UCSD-AML1 (cell line): ENCODE results near the gene LYSMD2.
"Not testable (repeated sequence)": the region's sequence is repeated elsewhere in the genome, so short reads cannot be mapped to it uniquely, and the experiment has no call there.

ENCODE experiments used
- DNase-seq: peaks from one replicate; lab custom pipeline; 2025; ENCODE audit not compliant: unreplicated experiment; lab: John Stamatoyannopoulos, UW

Gene LYSMD2

GRCh38 chr15:51737522-51738305, at the start of gene LYSMD2:
TSS of gene LYSMD2 (minus strand) at chr15:51737655. CDS start at chr15:51737622, 33 bp downstream.
- peak; percentile 76 for DNase-seq

- DNase-seq = not testable (repeated sequence)
Measured at GRCh38 chr15:51787130-51787529, 49.7 kb upstream of the LYSMD2 start.

GRCh38 chr15:51783967-51784366, 46.5 kb upstream of the LYSMD2 start:
- DNase-seq = no peak

- DNase-seq = no peak
Measured at GRCh38 chr15:51782357-51782896, 45.0 kb upstream of the LYSMD2 start.

GRCh38 chr15:51781506-51781905, 44.1 kb upstream of the LYSMD2 start:
- no peak for DNase-seq

- DNase-seq = no peak
Measured at GRCh38 chr15:51780636-51781035, 43.2 kb upstream of the LYSMD2 start.

- peak; percentile 29 for DNase-seq
Measured at GRCh38 chr15:51776952-51777569, 39.6 kb upstream of the LYSMD2 start.

GRCh38 chr15:51775967-51776816, 38.7 kb upstream of the LYSMD2 start:
- peak; percentile 28 for DNase-seq

- no peak for DNase-seq
Measured at GRCh38 chr15:51774916-51775315, 37.5 kb upstream of the LYSMD2 start.

GRCh38 chr15:51771773-51772172, 34.3 kb upstream of the LYSMD2 start:
- DNase-seq = no peak

GRCh38 chr15:51770902-51771301, 33.4 kb upstream of the LYSMD2 start:
- no peak for DNase-seq

GRCh38 chr15:51768018-51768417, 30.6 kb upstream of the LYSMD2 start:
- DNase-seq = peak; percentile 26

GRCh38 chr15:51766341-51766740, 28.9 kb upstream of the LYSMD2 start:
- no peak for DNase-seq

- no peak for DNase-seq
Measured at GRCh38 chr15:51765751-51766150, 28.3 kb upstream of the LYSMD2 start.

GRCh38 chr15:51760805-51761204, 23.4 kb upstream of the LYSMD2 start:
- DNase-seq = no peak

- no peak for DNase-seq
Measured at GRCh38 chr15:51759557-51760070, 22.2 kb upstream of the LYSMD2 start.

GRCh38 chr15:51758645-51759044, 21.2 kb upstream of the LYSMD2 start:
- no peak for DNase-seq

- no peak for DNase-seq
Measured at GRCh38 chr15:51757450-51757849, 20.0 kb upstream of the LYSMD2 start.

- DNase-seq = no peak
Measured at GRCh38 chr15:51756482-51756881, 19.0 kb upstream of the LYSMD2 start.

- no peak for DNase-seq
Measured at GRCh38 chr15:51755790-51756189, 18.3 kb upstream of the LYSMD2 start.

GRCh38 chr15:51754267-51754666, 16.8 kb upstream of the LYSMD2 start:
- no peak for DNase-seq
